Osteoblast (primary cell): ENCODE results near the gene RGS12. TPM values are rescaled to one million over a fixed set of nuclear protein-coding genes. Genes with fewer than 3 reads are reported as not detected.

Source experiments
- DNase-seq: peaks from one replicate; pipeline ENCODE4 v3.0.0; 2011; ENCODE audit warnings: low spot score, mixed read lengths; ENCODE audit not compliant: insufficient read length; ENCODE audit errors: missing footprints
- H2AFZ ChIP-seq: 2 replicates; pipeline ENCODE4 v1.6.0; 2011; ENCODE audit warnings: mild to moderate bottlenecking, low read length
- H3K27ac ChIP-seq: 2 replicates; pipeline ENCODE4 v1.5.1; 2011; ENCODE audit warnings: mild to moderate bottlenecking, low read depth, low read length, moderate library complexity
- H3K27me3 ChIP-seq: 2 replicates; pipeline ENCODE4 v1.6.0; 2012; ENCODE audit warnings: mild to moderate bottlenecking, control low read depth, inconsistent platforms, low read length, moderate library complexity; ENCODE audit not compliant: insufficient read depth
- H3K36me3 ChIP-seq: 2 replicates; pipeline ENCODE4 v1.5.1; 2011; ENCODE audit warnings: mild to moderate bottlenecking, low read length, control low read depth, moderate library complexity; ENCODE audit not compliant: insufficient read depth
- H3K4me1 ChIP-seq: 2 replicates; pipeline ENCODE4 v1.5.1; 2011; ENCODE audit warnings: mild to moderate bottlenecking, low read length, control low read depth, moderate library complexity; ENCODE audit not compliant: insufficient read depth
- H3K4me2 ChIP-seq: 2 replicates; pipeline ENCODE4 v1.6.0; 2011; ENCODE audit warnings: mild to moderate bottlenecking, low read length; ENCODE audit not compliant: insufficient read depth
- H3K4me3 ChIP-seq: fragments of 200-600 bp; sonication (generic); 3 replicates; pipeline ENCODE4 v1.5.1; 2012; ENCODE audit warnings: mild to moderate bottlenecking, low read length, inconsistent platforms; ENCODE audit not compliant: insufficient read depth
- H3K79me2 ChIP-seq: 2 replicates; pipeline ENCODE4 v1.6.0; 2012; ENCODE audit warnings: mild to moderate bottlenecking, low read length, control low read depth, inconsistent platforms; ENCODE audit not compliant: insufficient read depth
- H3K9me3 ChIP-seq: 2 replicates; pipeline ENCODE4 v1.5.1; 2011; ENCODE audit warnings: low read depth, low read length, control low read depth
- H4K20me1 ChIP-seq: 2 replicates; pipeline ENCODE4 v1.6.0; 2012; ENCODE audit warnings: mild to moderate bottlenecking, low read length, control low read depth; ENCODE audit not compliant: insufficient read depth
- CTCF ChIP-seq: IDR thresholded peaks from 2 replicates; pipeline ENCODE4 v1.5.1; 2011; ENCODE audit warnings: mild to moderate bottlenecking, low read depth, low read length, moderate library complexity; ENCODE audit errors: extremely low read depth
- total RNA-seq: library from RNA; depleted of rRNA; stranded (reverse); fragments of >200 nt; gene quantifications from 2 replicates; pipeline ENCODE4 v1.2.3, GENCODE V29; 2012

Gene RGS12
- total RNA-seq, 1 donor: 61.2 TPM

- Histone ChIP-seq H3K4me1 (no peaks in the 10 kb centered on the region), H3K27ac (no peak overlapping the region), H3K4me3 (no peak overlapping the region), H3K79me2 (no peaks in the 10 kb centered on the region), H2AFZ (no peak overlapping the region), H3K36me3 (no peaks in the 10 kb centered on the region), H4K20me1 (no peaks in the 10 kb centered on the region), H3K27me3 (no peaks in the 10 kb centered on the region), H3K9me3 (no peaks in the 10 kb centered on the region), H3K4me2 (no peak overlapping the region)
- peak; percentile 78 for DNase-seq
- TF ChIP-seq CTCF: no peak
These were observed 39.8 kb upstream of the RGS12 start for GRCh38 chr4:3252831-3253641.

GRCh38 chr4:3253808-3254207 lies 39.0 kb upstream of the RGS12 start:
- Histone ChIP-seq H2AFZ (no peak overlapping the region), H3K4me1 (no peaks in the 10 kb centered on the region), H3K4me2 (no peak overlapping the region), H3K27me3 (no peaks in the 10 kb centered on the region), H3K27ac (no peak overlapping the region), H3K9me3 (no peaks in the 10 kb centered on the region), H3K79me2 (no peaks in the 10 kb centered on the region), H3K4me3 (no peak overlapping the region), H3K36me3 (no peaks in the 10 kb centered on the region), H4K20me1 (no peaks in the 10 kb centered on the region)
- DNase-seq: peak; percentile 78
- TF ChIP-seq CTCF: no peak

GRCh38 chr4:3254302-3255131 lies 38.3 kb upstream of the RGS12 start:
- TF ChIP-seq CTCF: no peak
- H3K9me3 ChIP-seq: no peaks in the 10 kb centered on the region

More at GRCh38 chr4:3254302-3255131, 38.3 kb upstream of the RGS12 start:
- no peaks in the 10 kb centered on the region for H3K27me3 ChIP-seq
- DNase-seq: peak; percentile 88
- no peak overlapping the region for H2AFZ ChIP-seq
- H3K4me1 ChIP-seq: no peaks in the 10 kb centered on the region
- no peaks in the 10 kb centered on the region for H4K20me1 ChIP-seq
- H3K79me2 ChIP-seq: no peaks in the 10 kb centered on the region
- H3K4me3 ChIP-seq: no peak overlapping the region
- no peak overlapping the region for H3K27ac ChIP-seq
- no peak overlapping the region for H3K4me2 ChIP-seq
- no peaks in the 10 kb centered on the region for H3K36me3 ChIP-seq
